Upper lobe of left lung (tissue), 6 donors: Measurements from ENCODE around the gene FCN3. TPM values are rescaled to one million over a fixed set of nuclear protein-coding genes. Genes with fewer than 3 reads are reported as not detected.

Experiments
- ATAC-seq, 2 donors: fragments of 200-7000 bp; cut with Tn5 transposase; one replicate each; pipeline ENCODE4 v1.9.1; 2022; ENCODE audit warnings: mild to moderate bottlenecking in 2 of 2, moderate library complexity in 2 of 2; ENCODE audit not compliant: low FRiP score in 2 of 2
- DNase-seq, 2 donors: peaks; one replicate each; pipeline ENCODE4 v3.0.0-alpha.2; 2019 to 2020
- H3K27ac ChIP-seq, 4 donors: fragments of 200-600 bp; sonication (generic); one replicate each; pipeline ENCODE4 v1.5.1; 2016 to 2019
- H3K27me3 ChIP-seq, 4 donors: fragments of 200-600 bp; sonication (generic); one replicate each; pipeline ENCODE4 v1.5.1; 2017 to 2019
- H3K36me3 ChIP-seq, 4 donors: fragments of 200-600 bp; sonication (generic); one replicate each; pipeline ENCODE4 v1.5.1; 2016 to 2019
- H3K4me1 ChIP-seq, 4 donors: fragments of 200-600 bp; sonication (generic); one replicate each; pipeline ENCODE4 v1.5.1; 2018 to 2019
- H3K4me3 ChIP-seq, 4 donors: fragments of 200-600 bp; sonication (generic); one replicate each; pipeline ENCODE4 v1.5.1; 2017 to 2019; ENCODE audit warnings: mild to moderate bottlenecking in 2 of 4, moderate library complexity in 1 of 4
- H3K9me3 ChIP-seq, 4 donors: fragments of 200-600 bp; sonication (generic); one replicate each; pipeline ENCODE4 v1.5.1; 2018 to 2019
- CTCF ChIP-seq, 6 experiments: fragments of 450-650 bp in 4 of 6; fragments of 200-600 bp in 2 of 6; sonication (generic) in 2 of 6; IDR thresholded peaks; one replicate each; pipeline ENCODE4 v1.5.1; 2016 to 2019; ENCODE audit warnings: antibody characterized with exemption in 6 of 6
- EP300 ChIP-seq, 4 donors: sonication (generic); formaldehyde crosslinking; IDR thresholded peaks; one replicate each; pipeline ENCODE4 v1.5.1; 2017; ENCODE audit warnings: antibody characterized with exemption in 4 of 4, control low read depth in 2 of 4
- POLR2A ChIP-seq, 4 donors: fragments of 450-650 bp; IDR thresholded peaks; one replicate each; pipeline ENCODE4 v1.5.1; 2016 to 2017; ENCODE audit warnings: antibody characterized with exemption in 4 of 4, mild to moderate bottlenecking in 2 of 4
- POLR2AphosphoS5 ChIP-seq, 2 donors: sonication (generic); formaldehyde crosslinking; IDR thresholded peaks; one replicate each; pipeline ENCODE4 v1.5.1; 2017; ENCODE audit warnings: antibody characterized with exemption in 2 of 2
- WGBS, 2 donors: methylation state at CpG; one replicate each; pipeline ENCODE4 v1.1.5; 2017 to 2018; 5-methylcytosine and 5-hydroxymethylcytosine counted together
- total RNA-seq, 6 donors: library from RNA; depleted of rRNA in 4 of 6; stranded (reverse); fragments of >200 nt in 4 of 6; gene quantifications; one replicate each; pipeline versions ENCODE4 v1.1.0 to v1.2.1, GENCODE V29; 2016 to 2021
- donor health status: DM: no; HTN: no; CAD: no; lungs with moderate emphysema.
- donor health status: DM: no; HTN: yes; CAD: no; lungs with severe emphysema.

Gene FCN3
- total RNA-seq, 6 donors from 2014 or later, result 145 to 1,319 (median 555) TPM

GRCh38 chr1:27342391-27342777, 32.2 kb downstream of the FCN3 start:
- 39 to 100% methylated on average over 2 to 8 of the region's 8 CpGs for WGBS, 2 donors
- Histone ChIP-seq H3K27me3 (no peaks in the 10 kb centered on the region), H3K4me1 (peaks cover 5 to 33% (median 24%) of the 10 kb centered on the region in 4 donors), H3K4me3 (peak overlapping the region; percentile 35 to 57 (median 47)), H3K27ac (peak overlapping the region; percentile 68 to 91 (median 89)), H3K36me3 (peaks cover 0 to 4% (median under 1%) of the 10 kb centered on the region in 4 donors), H3K9me3 (no peaks in the 10 kb centered on the region)
- TF ChIP-seq EP300 (IDR thresholded peaks at IDR 0.05), result no peak
- no peak for TF ChIP-seq POLR2A (IDR thresholded peaks at IDR 0.05)
- no peak for TF ChIP-seq CTCF (IDR thresholded peaks at IDR 0.05)
- no peak for TF ChIP-seq POLR2AphosphoS5 (IDR thresholded peaks at IDR 0.05)
- ATAC-seq (peak; percentile 18 to 34), DNase-seq (no peak)

DNA sequence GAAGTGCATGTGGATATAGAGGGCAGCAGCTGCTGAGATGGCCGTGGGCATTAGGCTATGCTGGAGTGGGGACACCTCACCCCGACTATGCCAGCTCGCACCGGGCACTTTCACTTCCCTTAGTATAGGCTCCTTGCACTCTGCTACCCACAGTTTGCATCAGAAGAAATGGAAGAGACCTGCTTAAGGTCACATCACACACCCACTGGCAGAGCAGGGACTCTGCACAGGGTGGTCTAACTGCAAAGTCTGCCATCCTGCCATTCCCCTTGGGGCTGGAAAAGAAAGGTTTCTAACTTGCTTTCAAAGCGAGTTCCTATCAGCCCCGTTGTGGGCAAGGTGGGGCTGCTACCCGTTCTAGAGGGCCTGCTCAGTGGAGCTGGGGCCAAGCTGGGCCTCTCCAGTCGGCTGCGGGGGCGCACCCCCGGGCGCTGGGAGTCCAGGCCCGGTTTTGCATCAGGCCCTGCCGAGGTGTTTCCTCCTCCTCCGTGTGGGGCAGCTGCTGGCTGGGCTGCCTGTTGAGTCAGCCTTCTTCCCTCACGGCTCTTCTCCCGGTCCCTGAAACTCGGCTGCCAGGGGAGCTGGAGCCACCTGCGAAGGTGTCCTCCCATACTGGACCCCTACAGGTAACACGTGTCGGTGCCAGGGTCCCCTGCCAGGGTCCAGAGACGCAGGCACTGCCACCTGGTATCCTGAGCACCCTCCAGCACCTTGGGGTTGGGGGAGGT, 32.9 kb downstream of the FCN3 start, which contains the start of gene SYTL1:
Gene SYTL1 (plus strand): TSS at position 498 of the 728 bp plus-strand sequence. CDS start 3,313 bp downstream, outside the sequence.
- H3K4me1 ChIP-seq, result peaks cover 5 to 33% (median 24%) of the 10 kb centered on the region in 4 donors
- WGBS, 2 donors, result 24 to 26% methylated on average over 3 to 17 of the region's 22 CpGs
- no peaks in the 10 kb centered on the region for H3K9me3 ChIP-seq
- ATAC-seq (peak; percentile 65 to 84), DNase-seq (peak; percentile 80 to 90)
- peaks cover 0 to 11% (median 5%) of the 10 kb centered on the region in 4 donors for H3K36me3 ChIP-seq
- TF ChIP-seq CTCF (IDR thresholded peaks at IDR 0.05) (no peak), POLR2A (IDR thresholded peaks at IDR 0.05) (peak in 1 of 4 donors; percentile 46), POLR2AphosphoS5 (IDR thresholded peaks at IDR 0.05) (peak in 1 of 2 donors; percentile 43)
- no peaks in the 10 kb centered on the region for H3K27me3 ChIP-seq
- H3K27ac ChIP-seq, result peak within 1 kb of the TSS; percentile 68 to 91 (median 89)
- H3K4me3 ChIP-seq, result peak within 1 kb of the TSS; percentile 35 to 57 (median 47)

GRCh38 chr1:27339213-27339612, 35.4 kb downstream of the FCN3 start:
- 55 to 56% methylated on average over 5 of the region's 5 CpGs for WGBS, 2 donors
- H3K27me3 ChIP-seq, result no peaks in the 10 kb centered on the region
- ATAC-seq, result no peak
- DNase-seq, result no peak
- H3K36me3 ChIP-seq, result peaks cover 4 to 36% (median 30%) of the 10 kb centered on the region in 4 donors
- H3K4me3 ChIP-seq, result no peak overlapping the region
- no peaks in the 10 kb centered on the region for H3K9me3 ChIP-seq
- peaks cover 5 to 33% (median 23%) of the 10 kb centered on the region in 4 donors for H3K4me1 ChIP-seq
- no peak for TF ChIP-seq POLR2AphosphoS5 (IDR thresholded peaks at IDR 0.05)
- no peak for TF ChIP-seq EP300 (IDR thresholded peaks at IDR 0.05)
- no peak overlapping the region for H3K27ac ChIP-seq

- H3K27me3 ChIP-seq, result no peaks in the 10 kb centered on the region
- no peak for ATAC-seq
Observed at GRCh38 chr1:27338751-27339150, 35.9 kb downstream of the FCN3 start.

More at GRCh38 chr1:27338751-27339150, 35.9 kb downstream of the FCN3 start:
- Histone ChIP-seq H3K36me3 (peaks cover 9 to 40% (median 34%) of the 10 kb centered on the region in 4 donors), H3K4me1 (peaks cover 5 to 30% (median 21%) of the 10 kb centered on the region in 4 donors), H3K4me3 (no peak overlapping the region), H3K27ac (no peak overlapping the region), H3K9me3 (no peaks in the 10 kb centered on the region)
- TF ChIP-seq POLR2AphosphoS5 (IDR thresholded peaks at IDR 0.05), result no peak
- TF ChIP-seq CTCF (IDR thresholded peaks at IDR 0.05), result no peak
- TF ChIP-seq POLR2A (IDR thresholded peaks at IDR 0.05), result no peak
- TF ChIP-seq EP300 (IDR thresholded peaks at IDR 0.05), result no peak
- no peak for DNase-seq
- 87 to 92% methylated on average over 6 of the region's 6 CpGs for WGBS, 2 donors
